Thoracic aorta (tissue), 2 donors: ENCODE measurements around the gene AGAP2. TPM values are rescaled to one million over a fixed set of nuclear protein-coding genes. Genes with fewer than 3 reads are reported as not detected.

Experiments
- ATAC-seq: fragments of 150-250 bp; one replicate; pipeline ENCODE4 v1.8.0; 2017; ENCODE audit warnings: low read depth; ENCODE audit not compliant: insufficient number of reproducible peaks, low FRiP score
- DNase-seq: peaks from one replicate; pipeline ENCODE4 v3.0.0-alpha.2; 2020; ENCODE audit warnings: low spot score
- H3K27ac ChIP-seq, 2 donors: fragments of 200-600 bp; sonication (generic); 1 replicate in 1 of 2; 2 replicates in 1 of 2; pipeline ENCODE4 v1.5.1; 2016; ENCODE audit warnings: mild to moderate bottlenecking in 2 of 2, moderate library complexity in 2 of 2
- H3K27me3 ChIP-seq: fragments of 200-600 bp; sonication (generic); replicated peaks from 2 replicates; pipeline ENCODE4 v1.6.0; 2016; ENCODE audit warnings: mild to moderate bottlenecking; ENCODE audit not compliant: insufficient read depth
- H3K36me3 ChIP-seq: fragments of 200-600 bp; sonication (generic); one replicate; pipeline ENCODE4 v1.5.1; 2016
- H3K4me1 ChIP-seq, 2 donors: fragments of 200-600 bp; sonication (generic); 1 replicate in 1 of 2; 2 replicates in 1 of 2; pipeline versions ENCODE4 v1.5.1 to v1.6.0; 2016; ENCODE audit warnings: low read depth in 2 of 2, mild to moderate bottlenecking in 1 of 2; ENCODE audit not compliant: control insufficient read depth in 1 of 2
- H3K4me3 ChIP-seq: fragments of 200-600 bp; sonication (generic); 2 replicates; pipeline ENCODE4 v1.5.1; 2016; ENCODE audit warnings: mild to moderate bottlenecking
- H3K9me3 ChIP-seq: fragments of 200-600 bp; sonication (generic); 2 replicates; pipeline ENCODE4 v1.5.1; 2016
- total RNA-seq, 2 donors: library from RNA; depleted of rRNA; stranded (reverse); fragments of >200 nt; gene quantifications; one replicate each; pipeline versions ENCODE4 v1.1.0 to v1.2.3, GENCODE V29; 2016
- TF ChIP-seq, protein P1 (sequence below): fragments of 200-600 bp; sonication (generic); IDR thresholded peaks from one replicate; pipeline ENCODE4 v1.5.1; 2019; ENCODE audit warnings: antibody characterized with exemption

AGAP2 gene
- total RNA-seq, 2 donors from 2014 or later, result 1.2 to 3.5 TPM

DNA sequence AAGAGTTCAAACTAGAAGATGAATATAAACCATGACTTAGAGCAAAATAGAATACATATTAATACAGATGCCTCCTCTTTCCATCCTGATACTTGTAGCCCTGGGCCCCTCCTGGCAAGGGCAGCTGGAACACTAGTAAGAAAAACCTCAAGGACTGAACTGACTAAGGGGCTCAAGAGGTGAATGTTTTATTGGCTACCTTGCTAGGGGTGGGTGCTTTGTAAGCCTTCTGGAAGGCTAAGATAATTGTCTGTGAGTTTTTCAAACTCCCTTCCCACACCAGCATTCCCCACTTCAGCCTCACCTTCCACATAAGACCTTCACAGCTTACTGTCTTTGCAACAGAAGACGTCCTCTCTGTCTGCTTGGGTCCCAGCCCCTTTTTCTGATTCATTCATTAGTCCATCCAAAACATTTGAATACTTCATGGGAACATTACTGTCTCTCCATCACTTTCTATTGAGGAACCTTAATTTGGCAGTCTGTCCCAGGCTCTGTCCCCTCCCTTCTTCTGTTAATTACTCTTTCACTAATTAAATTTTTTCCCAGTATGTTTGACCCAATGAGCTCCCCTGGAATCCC, 15.3 kb upstream of the AGAP2 start:
- Histone ChIP-seq H3K27ac (no peak overlapping the region), H3K36me3 (peaks cover 16% of the 10 kb centered on the region), H3K9me3 (no peaks in the 10 kb centered on the region), H3K4me1 (peaks cover 25 to 33% of the 10 kb centered on the region in 2 donors), H3K27me3 (no peaks in the 10 kb centered on the region), H3K4me3 (peak overlapping the region; percentile 81)
- DNase-seq (no peak), ATAC-seq (no peak)
- TF ChIP-seq, protein P1, sequence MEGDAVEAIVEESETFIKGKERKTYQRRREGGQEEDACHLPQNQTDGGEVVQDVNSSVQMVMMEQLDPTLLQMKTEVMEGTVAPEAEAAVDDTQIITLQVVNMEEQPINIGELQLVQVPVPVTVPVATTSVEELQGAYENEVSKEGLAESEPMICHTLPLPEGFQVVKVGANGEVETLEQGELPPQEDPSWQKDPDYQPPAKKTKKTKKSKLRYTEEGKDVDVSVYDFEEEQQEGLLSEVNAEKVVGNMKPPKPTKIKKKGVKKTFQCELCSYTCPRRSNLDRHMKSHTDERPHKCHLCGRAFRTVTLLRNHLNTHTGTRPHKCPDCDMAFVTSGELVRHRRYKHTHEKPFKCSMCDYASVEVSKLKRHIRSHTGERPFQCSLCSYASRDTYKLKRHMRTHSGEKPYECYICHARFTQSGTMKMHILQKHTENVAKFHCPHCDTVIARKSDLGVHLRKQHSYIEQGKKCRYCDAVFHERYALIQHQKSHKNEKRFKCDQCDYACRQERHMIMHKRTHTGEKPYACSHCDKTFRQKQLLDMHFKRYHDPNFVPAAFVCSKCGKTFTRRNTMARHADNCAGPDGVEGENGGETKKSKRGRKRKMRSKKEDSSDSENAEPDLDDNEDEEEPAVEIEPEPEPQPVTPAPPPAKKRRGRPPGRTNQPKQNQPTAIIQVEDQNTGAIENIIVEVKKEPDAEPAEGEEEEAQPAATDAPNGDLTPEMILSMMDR, result no peak

DNA sequence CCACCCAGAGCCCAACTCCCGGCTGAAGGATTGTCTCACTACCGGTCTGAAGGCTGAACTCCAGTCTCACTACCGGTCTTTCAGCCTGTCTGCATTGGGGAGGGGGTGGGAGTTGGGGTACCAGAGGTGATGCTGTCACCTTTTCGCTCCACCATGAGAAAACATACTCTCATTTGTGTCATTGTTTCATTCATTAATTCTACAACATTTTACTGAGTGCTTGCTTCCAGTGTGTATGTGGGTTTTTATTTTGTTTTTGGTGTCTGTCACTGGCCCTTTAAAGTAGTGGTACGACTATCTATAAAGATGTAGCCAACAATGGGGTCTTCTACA, 14.1 kb upstream of the AGAP2 start:
- no peak for ATAC-seq
- DNase-seq, result no peak
- TF ChIP-seq, protein P1, result no peak
- Histone ChIP-seq H3K4me3 (peak overlapping the region; percentile 90), H3K9me3 (no peaks in the 10 kb centered on the region), H3K27ac (peak overlapping the region in 1 of 2 donors; percentile 50), H3K27me3 (no peaks in the 10 kb centered on the region), H3K36me3 (peaks cover 14% of the 10 kb centered on the region), H3K4me1 (peaks cover 25 to 33% of the 10 kb centered on the region in 2 donors)

DNA sequence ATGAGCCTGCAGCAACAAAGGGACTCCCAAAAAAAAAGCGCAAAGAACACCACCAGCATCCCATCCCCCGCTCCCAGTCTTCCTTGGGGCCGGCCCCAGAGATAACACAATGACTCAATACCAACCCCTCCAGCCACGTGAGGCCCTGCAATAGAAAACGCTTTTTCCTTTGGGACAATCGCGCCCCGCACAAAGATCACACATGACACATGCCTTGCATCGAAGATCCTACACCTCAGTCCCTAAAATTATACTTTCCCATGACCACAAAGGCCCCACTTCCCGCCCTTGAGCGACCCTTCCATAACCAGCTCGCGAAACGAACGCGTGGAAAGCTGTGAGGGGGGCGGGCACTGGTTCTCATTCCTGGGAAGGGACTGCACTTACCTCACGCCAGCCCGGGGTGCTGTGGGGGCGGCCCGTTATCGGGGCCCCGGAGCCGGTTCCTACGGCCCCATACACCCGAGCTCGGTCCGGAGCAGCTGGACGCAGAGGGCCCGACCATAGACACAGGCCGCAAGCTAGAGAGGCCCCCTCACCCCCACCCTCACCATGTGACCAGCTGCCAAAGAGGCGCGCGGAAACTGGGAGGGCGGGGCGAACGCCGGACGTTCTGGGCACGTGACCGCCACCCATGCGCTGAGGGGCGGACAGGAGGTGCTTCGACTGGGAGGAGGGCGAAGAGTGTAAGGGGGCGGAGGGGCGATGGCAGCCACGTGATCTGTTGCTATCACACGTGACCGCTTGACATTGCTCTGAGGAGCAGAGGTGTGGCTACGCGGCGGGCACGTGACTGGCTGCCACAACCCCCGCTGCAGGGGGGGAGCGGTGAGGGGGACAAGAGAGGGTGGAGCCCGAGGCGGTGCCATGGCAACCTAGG, 13.5 kb upstream of the AGAP2 start, which contains the start of gene CDK4:
Gene CDK4 (minus strand): TSS at position 523 of the 880 bp plus-strand sequence. CDS start 593 bp downstream, outside the sequence.
- peak; percentile 98 for DNase-seq
- Histone ChIP-seq H3K36me3 (peaks cover 19% of the 10 kb centered on the region), H3K9me3 (no peaks in the 10 kb centered on the region), H3K27me3 (no peaks in the 10 kb centered on the region), H3K27ac (peak within 1 kb of the TSS; percentile 83 to 86), H3K4me1 (peaks cover 25 to 33% of the 10 kb centered on the region in 2 donors), H3K4me3 (peak within 1 kb of the TSS; percentile 90)
- ATAC-seq, result peak; percentile 92
- TF ChIP-seq, protein P1, result no peak

DNA sequence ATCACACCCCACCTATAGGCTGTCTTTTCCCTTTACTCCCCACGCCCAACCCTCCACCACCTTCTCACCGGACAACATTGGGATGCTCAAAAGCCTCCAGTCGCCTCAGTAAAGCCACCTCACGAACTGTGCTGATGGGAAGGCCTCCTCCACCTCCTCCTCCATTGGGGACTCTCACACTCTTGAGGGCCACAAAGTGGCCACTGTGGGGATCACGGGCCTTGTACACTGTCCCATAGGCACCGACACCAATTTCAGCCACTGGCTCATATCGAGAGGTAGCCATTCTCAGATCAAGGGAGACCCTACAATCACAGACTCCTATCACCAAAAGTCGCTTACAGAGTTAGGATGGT, 12.9 kb upstream of the AGAP2 start:
- DNase-seq, result no peak
- TF ChIP-seq, protein P1, result no peak
- H3K36me3 ChIP-seq, result peaks cover 21% of the 10 kb centered on the region
- peaks cover 24 to 30% of the 10 kb centered on the region in 2 donors for H3K4me1 ChIP-seq
- H3K9me3 ChIP-seq, result no peaks in the 10 kb centered on the region
- H3K4me3 ChIP-seq, result peak overlapping the region; percentile 90
- H3K27ac ChIP-seq, result peak overlapping the region; percentile 83 to 86
- ATAC-seq, result no peak
- no peaks in the 10 kb centered on the region for H3K27me3 ChIP-seq
